Tongue (tissue), 2 donors: ENCODE measurements around the gene SDK2. TPM values are rescaled to one million over a fixed set of nuclear protein-coding genes. Genes with fewer than 3 reads are reported as not detected.

Source experiments
- DNase-seq: peaks from one replicate; pipeline ENCODE4 v3.0.0-alpha.2; 2015
- total RNA-seq: library from RNA; depleted of rRNA; stranded (reverse); fragments of >200 nt; gene quantifications from one replicate; pipeline ENCODE4 v1.2.3, GENCODE V29; 2014

Gene SDK2
- total RNA-seq, 1 donor from 2014 or later, result 12.7 TPM

GRCh38 chr17:73297934-73298861 lies 346.0 kb downstream of the SDK2 start:
- no peak for DNase-seq

DNA sequence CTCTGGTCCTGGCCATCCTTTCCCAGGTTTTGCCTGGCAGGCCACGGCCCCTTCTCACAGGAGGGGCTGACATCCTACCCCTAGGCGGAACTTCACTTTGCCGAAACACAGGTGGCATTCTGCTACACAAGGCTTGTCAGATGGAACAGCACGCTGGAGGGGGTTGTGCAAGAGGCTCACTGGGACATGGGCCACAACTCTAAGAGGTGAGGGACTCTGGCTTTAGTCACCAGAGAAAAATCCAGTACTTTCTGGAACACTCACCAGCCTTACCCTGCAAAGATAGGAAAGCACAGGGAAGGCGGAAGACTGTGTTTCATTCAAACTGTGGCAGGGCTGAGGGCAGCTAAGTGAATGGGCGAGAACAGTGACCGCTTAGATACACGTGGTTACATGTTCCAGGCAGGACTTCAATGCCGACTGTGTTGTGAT lies 350.7 kb downstream of the SDK2 start:
- DNase-seq, result no peak

GRCh38 chr17:73293031-73293430 lies 351.2 kb downstream of the SDK2 start:
- DNase-seq, result no peak

- DNase-seq, result no peak
Measured at GRCh38 chr17:73292031-73292531, 352.2 kb downstream of the SDK2 start.

DNA sequence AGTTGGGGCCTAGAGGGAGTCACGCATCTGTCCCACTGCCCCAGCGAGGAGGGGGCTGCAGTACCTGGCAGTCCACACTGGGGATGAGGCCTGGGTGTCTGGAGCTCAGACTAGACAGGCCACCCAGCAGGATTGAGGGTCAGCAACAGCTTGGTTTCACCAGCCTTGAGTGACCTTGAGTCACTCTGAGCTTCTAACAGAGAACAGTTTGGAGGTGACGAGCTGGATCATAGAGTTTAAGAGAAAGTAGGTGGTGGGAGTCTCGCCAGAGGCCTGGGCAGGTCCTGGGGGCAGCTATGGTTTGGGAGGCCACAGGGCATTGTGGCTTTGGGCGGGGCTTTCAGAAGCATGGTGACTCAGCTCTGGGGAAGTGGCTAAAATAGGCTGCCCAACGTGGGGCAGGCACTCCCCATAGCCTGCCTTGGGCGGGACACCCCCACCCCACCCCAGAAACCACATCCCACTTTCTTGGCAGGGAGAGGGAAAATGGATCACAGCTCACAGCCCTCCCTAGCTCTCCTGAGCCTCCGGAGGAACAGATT lies 352.9 kb downstream of the SDK2 start:
- no peak for DNase-seq

DNA sequence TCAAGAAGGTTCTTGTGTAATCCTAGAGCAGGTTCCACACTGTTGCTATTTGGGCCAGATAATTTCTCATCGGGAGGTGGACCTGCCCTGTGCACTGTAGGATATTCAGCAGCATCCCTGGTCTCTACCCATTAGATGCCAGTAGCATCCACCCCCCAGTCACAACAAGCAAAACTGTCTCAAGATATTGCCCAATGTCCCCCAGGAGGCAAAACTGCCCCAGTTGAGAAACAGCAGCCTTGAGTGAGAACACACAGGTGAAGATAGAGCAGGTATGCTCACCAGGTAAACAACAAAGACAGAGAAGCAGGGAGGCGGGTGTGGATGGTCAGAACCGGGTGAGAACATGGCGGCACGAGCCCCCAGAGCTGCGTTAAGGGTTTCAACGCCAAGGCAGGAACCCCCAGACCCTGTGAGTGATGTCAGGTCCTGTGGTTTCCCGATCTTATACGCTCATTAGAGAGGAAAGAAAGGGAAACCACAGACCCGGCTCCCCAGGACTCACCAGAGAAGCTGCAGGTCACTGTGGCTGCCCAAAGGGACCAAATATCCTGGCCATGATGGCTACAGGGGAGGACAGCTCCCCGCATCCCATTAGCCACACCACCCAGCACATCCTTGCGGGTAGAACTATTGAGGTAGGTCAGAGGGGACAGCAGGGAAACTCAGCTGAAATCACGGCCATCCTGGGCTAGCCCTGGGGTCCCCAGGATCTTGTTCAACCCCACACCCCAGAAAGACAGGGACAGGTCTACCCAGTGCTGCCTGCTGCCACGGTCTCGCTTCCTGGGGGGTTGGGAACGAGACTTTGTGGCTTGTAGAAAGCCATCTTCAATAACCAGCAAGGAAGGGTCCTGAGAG lies 353.6 kb downstream of the SDK2 start:
- DNase-seq, result no peak

GRCh38 chr17:73289549-73290254 lies 354.5 kb downstream of the SDK2 start:
- no peak for DNase-seq

DNA sequence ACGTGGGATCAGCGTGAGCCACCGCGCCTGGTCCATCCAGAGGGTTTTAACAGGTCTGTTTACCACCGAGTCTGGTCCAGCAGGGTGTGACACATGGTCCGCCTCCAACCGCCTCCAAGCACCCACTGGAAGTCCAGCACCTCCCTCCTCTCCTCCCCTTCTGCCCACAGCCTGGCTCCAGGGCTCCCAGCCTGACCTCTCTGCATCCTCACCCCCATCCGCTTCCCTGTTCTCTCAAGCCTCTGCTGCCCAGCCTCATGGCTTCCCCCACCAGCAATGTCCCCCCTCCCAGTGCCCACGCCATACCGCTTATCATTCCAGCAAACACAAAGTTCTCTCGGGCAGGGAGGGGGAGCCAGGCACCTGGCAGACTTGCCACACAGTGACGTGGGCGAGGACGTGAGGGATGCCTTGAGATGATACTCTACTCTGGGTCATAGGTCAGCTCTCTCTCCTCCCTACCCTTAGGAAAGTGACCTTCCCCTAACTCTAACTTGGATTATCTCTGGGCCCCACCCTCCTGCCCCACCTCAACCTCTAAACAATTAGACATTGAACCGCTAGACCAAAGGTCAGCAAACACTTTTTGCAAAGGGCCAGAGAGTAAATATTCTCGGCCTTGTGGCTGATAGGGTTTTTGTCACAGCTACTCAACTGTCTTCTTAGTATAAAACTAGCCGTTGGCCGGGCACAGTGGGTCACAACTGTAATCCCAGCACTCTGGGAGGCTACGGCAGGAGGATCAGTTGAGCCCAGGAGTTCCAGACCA lies 355.5 kb downstream of the SDK2 start:
- no peak for DNase-seq

GRCh38 chr17:73286863-73287296 lies 357.4 kb downstream of the SDK2 start:
- no peak for DNase-seq

- no peak for DNase-seq
Measured at GRCh38 chr17:73285916-73286862, 358.1 kb downstream of the SDK2 start.

- DNase-seq, result no peak
Measured at GRCh38 chr17:73285603-73285908, 358.7 kb downstream of the SDK2 start.

- no peak for DNase-seq
Measured at GRCh38 chr17:73284906-73285602, 359.2 kb downstream of the SDK2 start.
